ENCODE measurements around the gene ULK2.

ULK2 gene

GRCh38 chr17:19747159-19747719 lies 120.5 kb downstream of the ULK2 start:
- no peak for TF ChIP-seq CTCF (IDR thresholded peaks at IDR 0.05; ENCODE audit: insufficient read depth, low read depth, low read length, missing control alignments)
- DNase-seq (ENCODE audit: low read depth), result no peak
- H3K4me3 ChIP-seq (ENCODE audit: low read length), result peak overlapping the region; percentile 38

DNA sequence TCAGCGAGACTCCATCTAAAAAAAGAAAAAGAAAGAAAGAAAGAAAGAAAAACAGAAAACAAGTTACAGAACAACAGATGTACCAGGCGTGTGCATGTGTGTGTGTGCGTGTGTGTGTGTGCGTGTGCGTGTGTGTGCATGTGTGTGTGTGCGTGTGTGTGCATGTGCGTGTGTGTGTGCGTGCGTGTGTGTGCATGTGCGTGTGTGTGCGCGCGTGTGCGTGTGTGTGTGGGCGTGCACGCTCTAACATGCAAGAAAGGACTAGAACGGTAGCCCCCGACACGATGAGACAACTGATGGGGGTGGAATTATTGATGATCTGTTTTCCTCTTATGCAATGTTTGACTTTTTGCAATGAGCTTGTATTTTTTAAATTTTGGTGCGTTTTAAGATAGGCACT lies 121.2 kb downstream of the ULK2 start:
- no peak for DNase-seq (ENCODE audit: low read depth)
- TF ChIP-seq CTCF (IDR thresholded peaks at IDR 0.05; ENCODE audit: insufficient read depth, low read depth, low read length, missing control alignments), result no peak
- no peak overlapping the region for H3K4me3 ChIP-seq (ENCODE audit: low read length)

DNA sequence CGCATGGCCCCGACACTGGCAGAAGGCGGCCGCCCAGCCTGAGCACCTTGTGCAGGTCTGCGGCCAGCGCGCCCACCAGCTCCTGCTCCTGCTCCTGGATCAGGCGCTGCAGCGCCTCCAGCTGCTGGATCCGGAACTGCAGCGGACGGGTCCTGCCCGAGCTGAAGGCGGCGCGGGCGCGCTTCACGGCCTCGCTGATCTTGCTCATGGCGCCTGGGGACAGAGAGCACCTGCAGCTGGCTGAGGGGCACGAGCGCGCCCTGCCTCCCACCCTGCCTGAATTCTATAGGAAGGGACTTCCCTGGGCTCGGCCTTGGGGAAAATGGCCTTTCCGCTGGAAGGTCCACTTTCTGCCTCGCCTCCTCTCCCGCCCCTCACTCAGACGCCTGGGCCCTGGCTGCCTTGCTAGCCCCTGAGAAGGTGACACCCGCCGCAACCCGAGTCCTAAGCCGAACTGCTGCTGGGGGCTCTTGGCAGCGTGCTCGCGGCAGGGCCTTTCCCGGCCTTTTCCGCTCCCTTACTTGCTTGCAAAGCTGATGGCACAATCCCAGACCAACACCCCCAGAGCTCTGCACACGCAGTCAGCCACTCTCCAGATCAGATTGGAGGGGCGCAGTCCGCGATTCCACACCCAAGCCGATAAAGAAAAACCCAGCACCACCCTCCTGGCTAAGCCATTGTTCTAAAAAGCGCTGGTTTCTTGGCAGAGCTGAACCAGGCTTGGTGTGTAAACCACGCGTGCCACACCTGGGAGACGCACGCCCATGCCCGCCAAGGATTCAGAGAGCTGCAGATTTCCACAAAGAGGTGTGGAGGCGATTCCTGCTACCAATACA lies 122.6 kb downstream of the ULK2 start:
- H3K4me3 ChIP-seq (ENCODE audit: low read length), result peak overlapping the region; percentile 19
- DNase-seq (ENCODE audit: low read depth), result peak; percentile 82
- TF ChIP-seq CTCF (IDR thresholded peaks at IDR 0.05; ENCODE audit: insufficient read depth, low read depth, low read length, missing control alignments), result peak; percentile 79

GRCh38 chr17:19744492-19744891 lies 123.2 kb downstream of the ULK2 start:
- no peak for TF ChIP-seq CTCF (IDR thresholded peaks at IDR 0.05; ENCODE audit: insufficient read depth, low read depth, low read length, missing control alignments)
- H3K4me3 ChIP-seq (ENCODE audit: low read length), result peak overlapping the region; percentile 12
- DNase-seq (ENCODE audit: low read depth), result no peak

DNA sequence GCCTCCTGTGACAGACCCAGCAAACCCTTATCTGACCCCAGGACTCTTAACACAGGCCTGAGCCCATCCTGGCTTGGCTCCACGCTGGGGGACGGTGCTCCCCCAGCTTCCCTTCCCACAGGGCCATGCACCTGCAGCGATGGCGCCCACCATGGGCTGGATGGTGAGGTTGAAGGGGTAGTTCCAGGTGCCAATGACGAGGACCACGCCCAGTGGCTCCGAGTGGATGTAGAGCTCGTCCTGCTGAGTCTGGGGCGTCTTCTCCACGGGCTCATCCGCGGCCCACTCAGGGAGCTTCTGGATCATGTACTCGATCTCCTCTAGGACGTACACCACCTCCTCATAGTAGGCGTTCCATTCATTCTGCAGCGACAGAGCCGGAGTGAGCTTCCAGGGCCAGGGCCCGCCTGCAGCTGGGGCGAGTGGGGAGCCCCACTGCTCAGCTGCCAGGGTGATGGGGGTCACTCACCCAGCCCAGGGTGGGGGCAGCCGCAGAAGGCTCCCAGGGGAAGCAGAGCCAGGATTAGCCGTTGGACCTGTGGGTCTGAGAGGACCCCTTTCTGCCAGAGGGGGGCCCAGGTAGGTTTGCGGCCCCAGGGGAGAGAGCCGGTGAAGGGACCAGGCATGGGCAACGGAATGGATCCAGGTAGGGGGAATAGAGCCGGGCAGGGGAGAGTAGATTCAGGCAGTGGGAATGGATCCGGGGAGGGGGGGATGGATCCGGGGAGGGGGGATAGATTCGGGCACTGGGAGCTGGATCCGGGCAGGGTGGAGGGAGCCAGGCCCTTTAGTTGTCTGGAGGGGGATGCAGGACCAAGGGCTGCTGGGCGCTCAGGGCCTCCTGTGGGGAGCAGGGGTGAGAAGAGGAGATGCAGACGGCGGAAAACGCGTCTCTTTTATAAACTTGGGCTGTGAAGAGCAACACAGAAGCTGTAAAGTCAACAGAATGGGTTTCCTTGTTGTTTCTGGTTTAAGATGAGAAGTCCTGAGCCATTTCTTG lies 124.3 kb downstream of the ULK2 start:
- no peak for DNase-seq (ENCODE audit: low read depth)
- no peak overlapping the region for H3K4me3 ChIP-seq (ENCODE audit: low read length)
- TF ChIP-seq CTCF (IDR thresholded peaks at IDR 0.05; ENCODE audit: insufficient read depth, low read depth, low read length, missing control alignments), result no peak

DNA sequence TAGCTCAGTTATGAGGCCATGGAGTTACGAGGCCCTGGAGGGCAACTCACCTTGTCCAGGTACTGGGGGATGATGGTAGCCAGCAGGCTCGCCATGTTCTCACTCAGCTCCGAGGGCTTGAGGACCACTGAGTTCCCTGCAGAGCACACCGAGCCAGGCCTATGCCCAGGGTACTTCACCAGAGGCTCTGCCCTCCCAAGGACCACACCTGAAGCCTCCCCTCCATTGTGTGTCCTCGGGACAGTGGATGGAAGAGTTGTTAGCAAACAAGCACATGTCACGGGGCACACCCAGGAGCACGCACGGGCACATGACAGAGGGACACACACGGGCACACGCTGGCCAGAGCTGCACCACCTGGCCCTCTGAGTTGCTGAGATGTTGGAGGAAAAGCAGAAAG lies 125.2 kb downstream of the ULK2 start:
- DNase-seq (ENCODE audit: low read depth), result no peak
- no peak overlapping the region for H3K4me3 ChIP-seq (ENCODE audit: low read length)
- TF ChIP-seq CTCF (IDR thresholded peaks at IDR 0.05; ENCODE audit: insufficient read depth, low read depth, low read length, missing control alignments), result no peak
